Trophoblast cell (in vitro differentiated cells and primary cell): Measurements from ENCODE around the gene CLTC.

ENCODE experiments used
- DNase-seq, 2 donors: peaks; one replicate each; pipeline ENCODE4 v3.0.0-alpha.2; 2016
- H2AFZ ChIP-seq: 2 replicates; pipeline ENCODE4 v1.6.1; 2013; ENCODE audit warnings: low read length, moderate library complexity, mild to moderate bottlenecking; ENCODE audit not compliant: insufficient read depth, poor library complexity
- H2AK5ac ChIP-seq: 2 replicates; pipeline ENCODE4 v1.6.1; 2013; ENCODE audit warnings: mild to moderate bottlenecking, low read length
- H2BK120ac ChIP-seq: 2 replicates; pipeline ENCODE4 v1.6.1; 2013; ENCODE audit warnings: low read length, mild to moderate bottlenecking, moderate library complexity; ENCODE audit not compliant: insufficient read depth, poor library complexity
- H2BK12ac ChIP-seq: 2 replicates; pipeline ENCODE4 v1.6.1; 2013; ENCODE audit warnings: mild to moderate bottlenecking, low read length, moderate library complexity
- H2BK5ac ChIP-seq: 2 replicates; pipeline ENCODE4 v1.6.1; 2013; ENCODE audit warnings: low read length, low read depth, moderate library complexity, mild to moderate bottlenecking; ENCODE audit not compliant: poor library complexity
- H3K14ac ChIP-seq: 2 replicates; pipeline ENCODE4 v1.6.1; 2013; ENCODE audit warnings: mild to moderate bottlenecking, low read length
- H3K18ac ChIP-seq: 2 replicates; pipeline ENCODE4 v1.6.1; 2013; ENCODE audit warnings: mild to moderate bottlenecking, low read length
- H3K23ac ChIP-seq: 2 replicates; pipeline ENCODE4 v1.6.1; 2013; ENCODE audit warnings: low read length
- H3K27ac ChIP-seq: 2 replicates; pipeline ENCODE4 v1.5.1; 2013; ENCODE audit warnings: low read depth, mild to moderate bottlenecking, inconsistent platforms, low read length, moderate library complexity
- H3K27me3 ChIP-seq: 2 replicates; pipeline ENCODE4 v1.6.1; 2013; ENCODE audit warnings: inconsistent platforms, mild to moderate bottlenecking, low read length, moderate library complexity; ENCODE audit not compliant: insufficient read depth
- H3K36me3 ChIP-seq, 2 experiments: 1 replicate in 1 of 2; 2 replicates in 1 of 2; pipeline ENCODE4 v1.6.1; 2013; ENCODE audit warnings: low read length in 2 of 2, mild to moderate bottlenecking in 2 of 2, moderate library complexity in 1 of 2; ENCODE audit not compliant: insufficient read depth in 2 of 2, control insufficient read depth in 1 of 2
- H3K4ac ChIP-seq: 2 replicates; pipeline ENCODE4 v1.6.1; 2013; ENCODE audit warnings: low read depth, mild to moderate bottlenecking, low read length, moderate library complexity
- H3K4me1 ChIP-seq, 2 experiments: 1 replicate in 1 of 2; 2 replicates in 1 of 2; pipeline ENCODE4 v1.6.1; 2013; ENCODE audit warnings: low read length in 2 of 2, mild to moderate bottlenecking in 2 of 2, moderate library complexity in 1 of 2; ENCODE audit not compliant: insufficient read depth in 2 of 2, control insufficient read depth in 1 of 2
- H3K4me2 ChIP-seq: 2 replicates; pipeline ENCODE4 v1.6.1; 2013; ENCODE audit warnings: inconsistent platforms, mild to moderate bottlenecking, low read length, moderate library complexity
- H3K4me3 ChIP-seq: 2 replicates; pipeline ENCODE4 v1.5.1; 2013; ENCODE audit warnings: mild to moderate bottlenecking, low read depth, low read length, inconsistent platforms
- H3K79me1 ChIP-seq: one replicate; pipeline ENCODE4 v1.6.1; 2013; ENCODE audit warnings: low read length
- H3K79me2 ChIP-seq: 2 replicates; pipeline ENCODE4 v1.6.1; 2013; ENCODE audit warnings: low read length, mild to moderate bottlenecking; ENCODE audit not compliant: control insufficient read depth, insufficient read depth, poor library complexity
- H3K9ac ChIP-seq: 2 replicates; pipeline ENCODE4 v1.6.1; 2013; ENCODE audit warnings: mild to moderate bottlenecking, low read length
- H3K9me3 ChIP-seq: 2 replicates; pipeline ENCODE4 v1.6.1; 2013; ENCODE audit warnings: low read depth, mild to moderate bottlenecking, control low read depth, inconsistent platforms, low read length; ENCODE audit not compliant: insufficient read depth
- H4K12ac ChIP-seq: 2 replicates; pipeline ENCODE4 v1.6.1; 2013; ENCODE audit warnings: low read depth, mild to moderate bottlenecking, low read length, moderate library complexity
- H4K8ac ChIP-seq: 2 replicates; pipeline ENCODE4 v1.6.1; 2013; ENCODE audit warnings: low read depth, mild to moderate bottlenecking, low read length, moderate library complexity
- H4K91ac ChIP-seq: one replicate; pipeline ENCODE4 v1.6.1; 2013; ENCODE audit warnings: low read depth, mild to moderate bottlenecking, low read length, moderate library complexity
- WGBS: extraction: QIAGEN DNeasy Blood & Tissue Kit; methylation state at CpG from one replicate; pipeline ENCODE4 v1.1.7; 2013; ENCODE audit warnings: missing lambda C conversion rate; ENCODE audit not compliant: insufficient read length, insufficient coverage; ENCODE audit errors: extremely low coverage; 5-methylcytosine and 5-hydroxymethylcytosine counted together

Gene CLTC

DNA sequence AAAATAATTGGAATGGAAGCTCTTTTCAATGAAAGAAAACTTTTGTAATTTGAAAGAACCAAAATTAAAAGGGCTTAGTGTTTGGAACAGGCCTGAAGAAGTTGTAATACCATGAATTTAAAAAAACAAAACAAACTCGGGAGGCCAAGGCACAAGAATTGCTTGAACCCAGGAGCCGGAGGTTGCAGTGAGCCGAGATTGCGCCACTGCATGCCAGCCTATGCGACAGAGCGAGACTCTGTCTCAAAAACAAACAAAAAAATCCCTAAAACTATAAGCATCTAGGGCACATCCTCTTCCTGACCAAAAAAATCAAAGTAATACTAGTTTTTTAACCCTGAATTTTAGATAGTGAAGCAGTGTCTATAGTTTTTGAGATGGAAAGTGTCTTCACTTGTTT is 12.7 kb downstream of the CLTC start:
- Histone ChIP-seq H3K79me1 (no peaks in the 10 kb centered on the region), H4K8ac (no peak overlapping the region), H3K9ac (no peak overlapping the region), H3K23ac (no peak overlapping the region), H3K27me3 (no peaks in the 10 kb centered on the region), H3K4me2 (no peak overlapping the region), H2AK5ac (no peak overlapping the region), H3K4ac (peak overlapping the region; percentile 27), H3K27ac (no peak overlapping the region), H2BK5ac (no peak overlapping the region), H2BK12ac (no peak overlapping the region), H3K36me3 (peaks cover 6 to 7% of the 10 kb centered on the region in 2 experiments), H3K4me3 (no peak overlapping the region), H3K79me2 (peaks cover 23% of the 10 kb centered on the region), H4K12ac (no peak overlapping the region), H3K4me1 (peaks cover 4% of the 10 kb centered on the region in 2 experiments), H4K91ac (no peak overlapping the region), H2BK120ac (no peak overlapping the region), H2AFZ (no peak overlapping the region), H3K9me3 (no peaks in the 10 kb centered on the region), H3K18ac (no peak overlapping the region), H3K14ac (no peak overlapping the region)
- no CpG with 5 or more reads among the region's 6 CpGs for WGBS
- peak in 1 of 2 donors; percentile 17 for DNase-seq

DNA sequence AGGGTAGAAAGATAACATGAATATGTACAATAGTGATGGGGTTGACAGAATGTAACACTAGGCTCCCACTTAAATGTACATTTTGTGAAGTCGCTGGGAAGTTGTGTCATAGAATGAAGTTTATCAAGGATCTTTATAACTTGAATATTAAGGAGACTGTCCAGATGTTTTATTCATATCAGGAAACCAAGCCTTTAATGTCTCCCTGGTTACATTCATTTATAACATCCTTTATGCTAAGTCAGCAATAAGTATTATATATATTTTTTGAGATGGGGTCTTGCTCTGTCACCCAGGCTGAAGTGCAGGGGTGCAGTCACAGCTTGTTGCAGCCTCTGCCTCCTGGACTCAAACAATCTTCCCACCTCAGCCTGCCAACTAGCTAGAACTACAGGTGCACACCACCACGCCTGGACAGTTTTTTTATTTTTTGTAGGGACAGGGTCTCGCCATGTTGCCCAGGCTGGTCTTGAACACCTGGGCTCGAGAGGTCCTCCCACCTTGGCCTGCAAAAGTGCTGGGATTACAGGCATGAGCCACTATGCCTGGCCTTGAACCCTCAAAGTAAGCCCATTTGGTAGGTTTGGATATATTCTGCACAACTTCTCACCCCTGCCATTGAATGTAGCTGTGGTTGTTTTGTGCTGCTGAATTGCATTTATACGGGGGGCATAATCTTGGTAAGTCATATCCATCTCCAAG is 14.1 kb downstream of the CLTC start:
- peak overlapping the region; percentile 49 for H3K4ac ChIP-seq
- no peak overlapping the region for H3K4me3 ChIP-seq
- no peak overlapping the region for H2BK120ac ChIP-seq
- no peak overlapping the region for H2AK5ac ChIP-seq
- H3K18ac ChIP-seq, result no peak overlapping the region
- H2AFZ ChIP-seq, result no peak overlapping the region
- H2BK12ac ChIP-seq, result no peak overlapping the region
- H3K4me2 ChIP-seq, result no peak overlapping the region
- peaks cover 3 to 6% of the 10 kb centered on the region in 2 experiments for H3K36me3 ChIP-seq
- H3K4me1 ChIP-seq, result peaks cover 4% of the 10 kb centered on the region in 2 experiments
- no peak for DNase-seq
- H4K91ac ChIP-seq, result no peak overlapping the region
- H3K79me2 ChIP-seq, result peaks cover 22% of the 10 kb centered on the region
- H3K9ac ChIP-seq, result no peak overlapping the region
- no peak overlapping the region for H3K23ac ChIP-seq
- no peak overlapping the region for H2BK5ac ChIP-seq
- no peaks in the 10 kb centered on the region for H3K27me3 ChIP-seq
- H3K9me3 ChIP-seq, result no peaks in the 10 kb centered on the region
- H4K12ac ChIP-seq, result no peak overlapping the region
- no peak overlapping the region for H4K8ac ChIP-seq
- no peaks in the 10 kb centered on the region for H3K79me1 ChIP-seq
- H3K27ac ChIP-seq, result no peak overlapping the region
- WGBS, result no CpG with 5 or more reads among the region's 5 CpGs
- H3K14ac ChIP-seq, result no peak overlapping the region

DNA sequence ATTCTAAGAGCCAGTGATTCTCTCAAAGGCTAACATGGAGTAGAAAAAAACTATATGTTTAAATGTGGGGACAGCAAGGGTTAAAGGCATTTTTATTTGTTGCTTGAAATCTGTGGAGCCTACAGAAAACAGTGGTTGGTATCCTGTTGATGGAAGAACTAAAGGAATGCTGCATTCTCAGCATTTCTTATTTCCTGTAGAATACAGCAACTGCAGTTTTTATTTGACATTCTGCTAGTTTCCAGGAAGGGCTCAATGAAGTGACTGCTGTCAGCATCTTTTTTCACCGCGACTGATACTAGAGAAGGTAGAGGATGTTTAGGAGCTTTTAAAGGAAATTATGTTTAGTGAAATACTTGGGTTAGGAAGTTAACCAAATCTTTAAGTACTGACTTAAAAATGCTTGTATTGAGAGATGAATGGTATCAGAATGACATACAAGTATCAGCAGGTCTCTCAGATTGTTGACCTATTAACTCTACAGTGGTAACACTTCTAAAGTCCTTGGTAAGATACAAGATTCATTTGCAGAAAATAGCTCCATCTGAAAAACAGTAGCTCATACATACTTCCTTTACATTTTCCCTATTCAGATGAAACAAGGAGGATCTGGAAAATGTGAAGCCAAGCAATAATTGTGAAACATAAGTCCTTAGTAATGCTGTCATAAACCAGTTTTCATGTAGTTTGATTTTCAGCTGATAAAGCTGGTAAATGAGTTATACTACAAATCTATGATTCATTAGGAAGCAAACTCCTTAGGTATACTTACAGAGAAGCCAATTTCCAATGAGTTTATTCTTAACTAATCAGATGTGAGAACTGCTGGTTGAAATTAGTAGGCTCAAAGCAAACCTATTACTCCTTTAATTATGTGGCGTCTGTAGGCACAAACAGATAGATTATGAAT is 15.2 kb downstream of the CLTC start:
- no CpG with 5 or more reads among the region's 3 CpGs for WGBS
- Histone ChIP-seq H3K36me3 (peaks cover 3% of the 10 kb centered on the region in 2 experiments), H3K4me2 (peak overlapping the region; percentile 2), H3K27ac (no peak overlapping the region), H4K8ac (no peak overlapping the region), H3K18ac (no peak overlapping the region), H3K9me3 (no peaks in the 10 kb centered on the region), H3K79me1 (no peaks in the 10 kb centered on the region), H4K91ac (no peak overlapping the region), H4K12ac (no peak overlapping the region), H3K4me3 (no peak overlapping the region), H3K79me2 (peaks cover 17% of the 10 kb centered on the region), H3K14ac (no peak overlapping the region), H3K4me1 (peaks cover 4% of the 10 kb centered on the region in 2 experiments), H2AK5ac (no peak overlapping the region), H2AFZ (no peak overlapping the region), H3K27me3 (no peaks in the 10 kb centered on the region), H3K9ac (no peak overlapping the region), H3K23ac (no peak overlapping the region), H2BK12ac (no peak overlapping the region), H2BK120ac (no peak overlapping the region), H2BK5ac (no peak overlapping the region), H3K4ac (peak overlapping the region; percentile 55)
- DNase-seq, result peak in 1 of 2 donors; percentile 77

DNA sequence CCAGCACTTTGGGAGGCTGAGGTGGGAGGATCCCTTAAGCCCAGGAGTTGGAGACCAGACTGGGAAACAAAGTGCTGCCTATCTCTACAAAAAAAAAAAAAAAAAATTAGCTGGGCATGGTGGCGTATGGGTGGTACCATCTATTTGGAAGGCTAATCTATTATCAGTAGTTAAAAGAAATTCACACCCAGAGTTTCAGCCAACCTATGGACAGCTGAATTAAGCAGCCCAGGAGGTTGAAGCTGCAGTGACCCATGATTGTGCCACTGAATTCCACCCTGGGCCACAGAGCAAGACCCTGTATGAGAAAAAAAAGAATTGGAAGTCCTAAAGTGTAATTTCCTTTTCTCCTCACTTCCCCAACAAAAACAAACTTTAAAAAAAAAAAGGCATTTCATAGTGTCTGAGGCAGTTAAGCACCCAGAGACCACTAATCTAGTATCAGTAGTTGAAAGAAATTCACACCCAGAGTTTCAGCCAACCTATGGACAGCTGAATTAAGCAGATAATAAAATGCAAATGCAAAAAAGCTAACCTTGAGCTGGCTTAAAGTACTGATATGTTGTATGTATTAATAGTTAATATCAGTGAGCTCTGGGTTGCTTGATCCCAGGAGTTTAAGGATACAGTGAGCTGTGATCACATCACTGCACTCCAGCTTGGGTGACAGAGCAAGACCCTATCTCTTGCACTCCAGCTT is 18.1 kb downstream of the CLTC start:
- Histone ChIP-seq H3K27me3 (no peaks in the 10 kb centered on the region), H3K9ac (no peak overlapping the region), H4K12ac (no peak overlapping the region), H3K18ac (no peak overlapping the region), H3K4ac (peak overlapping the region; percentile 86), H3K14ac (no peak overlapping the region), H3K9me3 (no peaks in the 10 kb centered on the region), H3K4me2 (no peak overlapping the region), H3K36me3 (peaks cover 3 to 5% of the 10 kb centered on the region in 2 experiments), H2BK12ac (no peak overlapping the region), H4K8ac (no peak overlapping the region), H3K79me1 (no peaks in the 10 kb centered on the region), H3K79me2 (peaks cover 16% of the 10 kb centered on the region), H3K4me3 (no peak overlapping the region), H2BK120ac (no peak overlapping the region), H2BK5ac (no peak overlapping the region), H2AK5ac (no peak overlapping the region), H2AFZ (no peak overlapping the region), H3K27ac (no peak overlapping the region), H4K91ac (no peak overlapping the region), H3K4me1 (peaks cover 4% of the 10 kb centered on the region in 2 experiments), H3K23ac (no peak overlapping the region)
- no CpG with 5 or more reads among the region's 1 CpG for WGBS
- no peak for DNase-seq
